Transverse colon (tissue), 4 donors: ENCODE results near the gene DYTN. TPM values are rescaled to one million over a fixed set of nuclear protein-coding genes. Genes with fewer than 3 reads are reported as not detected.

Experiments used
- DNase-seq: peaks from one replicate; pipeline ENCODE4 v3.0.0-alpha.2; 2019
- H3K27ac ChIP-seq, 4 donors: fragments of 200-600 bp; sonication (generic); 2 replicates each; pipeline ENCODE4 v1.5.1; 2016 to 2018; ENCODE audit warnings: inconsistent platforms in 4 of 4
- H3K27me3 ChIP-seq: fragments of 200-600 bp; sonication (generic); 2 replicates; pipeline ENCODE4 v1.5.1; 2017; ENCODE audit warnings: inconsistent platforms
- H3K36me3 ChIP-seq, 4 donors: fragments of 200-600 bp; sonication (generic); 2 replicates each; pipeline ENCODE4 v1.5.1; 2017 to 2019; ENCODE audit warnings: inconsistent platforms in 4 of 4
- H3K4me1 ChIP-seq, 4 donors: fragments of 200-600 bp; sonication (generic); 2 replicates each; pipeline ENCODE4 v1.5.1; 2017 to 2020; ENCODE audit warnings: inconsistent platforms in 4 of 4
- H3K4me3 ChIP-seq, 4 donors: fragments of 200-600 bp; sonication (generic); 1 replicate in 1 of 4; 2 replicates in 3 of 4; pipeline versions ENCODE4 v1.5.1 to v1.6.1; 2017 to 2019; ENCODE audit warnings: inconsistent platforms in 4 of 4
- H3K9me3 ChIP-seq, 2 donors: fragments of 200-600 bp; sonication (generic); 2 replicates each; pipeline ENCODE4 v1.5.1; 2017 to 2019; ENCODE audit warnings: inconsistent platforms in 2 of 2
- CTCF ChIP-seq, 5 experiments: fragments of 200-600 bp in 3 of 5; fragments of 450-650 bp in 2 of 5; sonication (generic) in 3 of 5; IDR thresholded peaks; 1 replicate in 2 of 5; 2 replicates in 3 of 5; pipeline ENCODE4 v1.5.1; 2016 to 2017; ENCODE audit warnings: antibody characterized with exemption in 5 of 5, inconsistent platforms in 3 of 5, mild to moderate bottlenecking in 2 of 5, moderate library complexity in 1 of 5
- EP300 ChIP-seq: sonication (generic); formaldehyde crosslinking; IDR thresholded peaks from one replicate; pipeline ENCODE4 v1.6.1; 2017; ENCODE audit warnings: antibody characterized with exemption, low read depth
- POLR2A ChIP-seq: fragments of 450-650 bp; IDR thresholded peaks from one replicate; pipeline ENCODE4 v1.6.1; 2016; ENCODE audit warnings: antibody characterized with exemption, mild to moderate bottlenecking, moderate library complexity
- POLR2AphosphoS5 ChIP-seq, 3 donors: sonication (generic); formaldehyde crosslinking; IDR thresholded peaks; one replicate each; pipeline ENCODE4 v1.6.1; 2016; ENCODE audit warnings: antibody characterized with exemption in 3 of 3
- WGBS, 2 donors: methylation state at CpG; one replicate each; pipeline ENCODE4 v1.1.5; 2018; ENCODE audit warnings: low coverage in 1 of 2; 5-methylcytosine and 5-hydroxymethylcytosine counted together
- in situ Hi-C, 4 donors: fragments of 200-750 bp; cut with MboI; loops; one replicate each; pipeline versions ENCODE4 v1.15.0 to v1.15.1; 2017; ENCODE audit warnings: low sequenced_read_pairs in 3 of 4, low pct_ligation_motif_present in 1 of 4, low pct_unique_long_range_greater_than_20kb in 1 of 4
- intact Hi-C: fragments of 100-400 bp; cut with DNase I; formaldehyde crosslinking; loops from one replicate; pipeline ENCODE4 v1.15.1; 2023; ENCODE audit warnings: low total_unique reads
- small RNA-seq, 4 donors: library from RNA; depleted of rRNA; stranded (forward); fragments of <200 nt; gene quantifications; one replicate each; pipeline ENCODE3, GENCODE V24; 2016
- total RNA-seq, 4 donors: library from RNA; depleted of rRNA; stranded (reverse); fragments of >200 nt; gene quantifications; one replicate each; pipeline ENCODE4 v1.1.0, GENCODE V29; 2016

The DYTN gene
- total RNA-seq, 4 donors from 2014 or later: not detected

GRCh38 chr2:206603243-206603642, 115.0 kb downstream of the DYTN start:
- TF ChIP-seq POLR2A: no peak
- TF ChIP-seq CTCF (IDR thresholded peaks at IDR 0.05): no peak
- TF ChIP-seq POLR2AphosphoS5 (IDR thresholded peaks at IDR 0.05): no peak
- TF ChIP-seq EP300: no peak
- no peak for DNase-seq
- 72 to 76% methylated on average over 3 of the region's 3 CpGs for WGBS, 2 donors
- in situ Hi-C loops: no loop called here
- H3K27ac ChIP-seq: no peak overlapping the region
- intact Hi-C loops: no loop called here
- no peaks in the 10 kb centered on the region for H3K36me3 ChIP-seq
- no peaks in the 10 kb centered on the region for H3K27me3 ChIP-seq
- no peak overlapping the region for H3K4me3 ChIP-seq
- H3K4me1 ChIP-seq: no peaks in the 10 kb centered on the region
- H3K9me3 ChIP-seq: no peaks in the 10 kb centered on the region

Small RNA genes lying within 50 kb of the gene (small RNA-seq; reads per million reads assigned to genes)
- gene RF00019: 0 reads per million in 4 donors

Other genes with a start within 250 kb of the DYTN start
- not detected for gene FAM237A, start 75.9 kb downstream of the DYTN start, total RNA-seq
- 100 to 1,000 TPM in 1 of 4 donors, under 1 TPM in 2, not detected in 1; 0.55 to 365 (median 0.79) TPM for gene MDH1B, start 46.9 kb upstream of the DYTN start, total RNA-seq
- gene FASTKD2, start 47.2 kb upstream of the DYTN start, total RNA-seq: 10 to 100 TPM in 3 of 4 donors, 1 to 10 TPM in 1; 6.8 to 24.9 (median 21.1) TPM
- not detected for gene CPO, start 221.1 kb upstream of the DYTN start, total RNA-seq